Activated CD8-positive, alpha-beta memory T cell treated with anti-CD3 and anti-CD28 coated beads, Interleukin-2, amount 10 ng/mL, durations not matched to agents 7 days and 5 days (primary cell): ENCODE results near the gene MEGF6. TPM values are rescaled to one million over a fixed set of nuclear protein-coding genes. Genes with fewer than 3 reads are reported as not detected.

ENCODE experiments used
- ATAC-seq: fragments of 150-1000 bp; cut with Tn5 transposase; one replicate; pipeline ENCODE4 v1.10.0; 2021; ENCODE audit warnings: moderate library complexity
- CTCF ChIA-PET: fragments of 350-600 bp; sonication (Branson Sonifier 250); formaldehyde crosslinking; loops from one replicate; lab custom pipeline; 2021; ENCODE audit warnings: antibody characterized with exemption; lab: Charles Lee
- DNase-seq: peaks from one replicate; pipeline ENCODE4 v3.0.0-alpha.2; 2020
- H3K27ac Mint-ChIP-seq: one replicate; pipeline ENCODE4 v1.8.0; 2021; ENCODE audit warnings: mild to moderate bottlenecking, mixed read lengths
- H3K27me3 Mint-ChIP-seq: one replicate; pipeline ENCODE4 v1.8.0; 2021; ENCODE audit warnings: mixed read lengths
- H3K36me3 Mint-ChIP-seq: one replicate; pipeline ENCODE4 v1.8.0; 2021; ENCODE audit warnings: mild to moderate bottlenecking, mixed read lengths
- H3K4me1 Mint-ChIP-seq: one replicate; pipeline ENCODE4 v1.8.0; 2021; ENCODE audit warnings: mixed read lengths
- H3K4me3 Mint-ChIP-seq: one replicate; pipeline ENCODE4 v1.8.0; 2021; ENCODE audit warnings: mild to moderate bottlenecking, moderate library complexity, mixed read lengths
- H3K9me3 Mint-ChIP-seq: one replicate; pipeline ENCODE4 v1.8.0; 2022; ENCODE audit warnings: low read depth, mixed read lengths
- total RNA-seq, 2 experiments: library from RNA; stranded (reverse); gene quantifications; one replicate each; pipeline ENCODE4 v1.2.3, GENCODE V29; 2021

Gene MEGF6
- total RNA-seq, 2 experiments from 2014 or later, result 2.1 to 11.2 TPM

GRCh38 chr1:3472906-3473305, 138.4 kb downstream of the MEGF6 start:
- H3K4me1 Mint-ChIP-seq, result no peaks in the 10 kb centered on the region
- no peak overlapping the region for H3K4me3 Mint-ChIP-seq
- no peaks in the 10 kb centered on the region for H3K27me3 Mint-ChIP-seq
- no peaks in the 10 kb centered on the region for H3K9me3 Mint-ChIP-seq
- CTCF ChIA-PET, result interaction anchor here (2.0 kb wide), 1 partner anchor 20 kb away, joined by 8 read pairs; no protein-coding TSS in a partner anchor
- no peak for DNase-seq
- no peaks in the 10 kb centered on the region for H3K36me3 Mint-ChIP-seq
- H3K27ac Mint-ChIP-seq, result no peak overlapping the region
- no peak for ATAC-seq

GRCh38 chr1:3472088-3472850, 139.0 kb downstream of the MEGF6 start:
- Mint-ChIP-seq H3K27ac (no peak overlapping the region), H3K9me3 (no peaks in the 10 kb centered on the region), H3K27me3 (no peaks in the 10 kb centered on the region), H3K4me3 (no peak overlapping the region), H3K4me1 (no peaks in the 10 kb centered on the region), H3K36me3 (no peaks in the 10 kb centered on the region)
- CTCF ChIA-PET, result interaction anchor here (1.0 to 2.0 kb wide), 2 partner anchors 19 to 146 kb away, joined by 3 to 8 read pairs; no protein-coding TSS in a partner anchor
- ATAC-seq, result no peak
- no peak for DNase-seq

- no peaks in the 10 kb centered on the region for H3K9me3 Mint-ChIP-seq
- H3K27ac Mint-ChIP-seq, result no peak overlapping the region
- H3K36me3 Mint-ChIP-seq, result no peaks in the 10 kb centered on the region
- no peaks in the 10 kb centered on the region for H3K27me3 Mint-ChIP-seq
- H3K4me3 Mint-ChIP-seq, result no peak overlapping the region
- no peaks in the 10 kb centered on the region for H3K4me1 Mint-ChIP-seq
- DNase-seq, result no peak
- ATAC-seq, result no peak
- CTCF ChIA-PET, result interaction anchor here (1.0 to 2.0 kb wide), 2 partner anchors 19 to 147 kb away, joined by 3 to 8 read pairs; no protein-coding TSS in a partner anchor
Measured at GRCh38 chr1:3471356-3472087, 139.8 kb downstream of the MEGF6 start.

- Mint-ChIP-seq H3K4me1 (no peaks in the 10 kb centered on the region), H3K9me3 (no peaks in the 10 kb centered on the region), H3K4me3 (no peak overlapping the region), H3K27ac (no peak overlapping the region), H3K36me3 (no peaks in the 10 kb centered on the region), H3K27me3 (no peaks in the 10 kb centered on the region)
- DNase-seq, result no peak
- CTCF ChIA-PET, result interaction anchor here (2.0 kb wide), 1 partner anchor 18 kb away, joined by 8 read pairs; no protein-coding TSS in a partner anchor
- no peak for ATAC-seq
Measured at GRCh38 chr1:3470650-3471355, 140.5 kb downstream of the MEGF6 start.

- H3K27me3 Mint-ChIP-seq, result no peaks in the 10 kb centered on the region
- DNase-seq, result no peak
- no peaks in the 10 kb centered on the region for H3K36me3 Mint-ChIP-seq
- H3K9me3 Mint-ChIP-seq, result no peaks in the 10 kb centered on the region
- no peak overlapping the region for H3K4me3 Mint-ChIP-seq
- no peaks in the 10 kb centered on the region for H3K4me1 Mint-ChIP-seq
- CTCF ChIA-PET, result no interaction called here
- ATAC-seq, result no peak
- H3K27ac Mint-ChIP-seq, result no peak overlapping the region
Measured at GRCh38 chr1:3469849-3470649, 141.3 kb downstream of the MEGF6 start.

GRCh38 chr1:3469104-3469848, 142.0 kb downstream of the MEGF6 start:
- CTCF ChIA-PET, result no interaction called here
- Mint-ChIP-seq H3K4me3 (no peak overlapping the region), H3K36me3 (no peaks in the 10 kb centered on the region), H3K27me3 (no peaks in the 10 kb centered on the region), H3K4me1 (no peaks in the 10 kb centered on the region), H3K9me3 (no peaks in the 10 kb centered on the region), H3K27ac (no peak overlapping the region)
- ATAC-seq (no peak), DNase-seq (no peak)

GRCh38 chr1:3468236-3469103, 142.8 kb downstream of the MEGF6 start:
- ATAC-seq (no peak), DNase-seq (no peak)
- Mint-ChIP-seq H3K4me1 (no peaks in the 10 kb centered on the region), H3K9me3 (no peaks in the 10 kb centered on the region), H3K27me3 (no peaks in the 10 kb centered on the region), H3K27ac (no peak overlapping the region), H3K36me3 (no peaks in the 10 kb centered on the region), H3K4me3 (no peak overlapping the region)
- CTCF ChIA-PET, result no interaction called here

GRCh38 chr1:3467096-3468036, 143.9 kb downstream of the MEGF6 start:
- Mint-ChIP-seq H3K27ac (no peak overlapping the region), H3K27me3 (no peaks in the 10 kb centered on the region), H3K36me3 (no peaks in the 10 kb centered on the region), H3K9me3 (no peaks in the 10 kb centered on the region), H3K4me3 (no peak overlapping the region), H3K4me1 (no peaks in the 10 kb centered on the region)
- ATAC-seq (no peak), DNase-seq (no peak)
- CTCF ChIA-PET, result interaction anchor here (1.4 kb wide), 1 partner anchor 14 kb away, joined by 4 read pairs; no protein-coding TSS in a partner anchor

GRCh38 chr1:3466366-3467075, 144.8 kb downstream of the MEGF6 start:
- no peak overlapping the region for H3K4me3 Mint-ChIP-seq
- no peaks in the 10 kb centered on the region for H3K36me3 Mint-ChIP-seq
- no peak overlapping the region for H3K27ac Mint-ChIP-seq
- CTCF ChIA-PET, result interaction anchor here (1.4 kb wide), 1 partner anchor 14 kb away, joined by 4 read pairs; no protein-coding TSS in a partner anchor
- H3K4me1 Mint-ChIP-seq, result no peaks in the 10 kb centered on the region
- no peaks in the 10 kb centered on the region for H3K9me3 Mint-ChIP-seq
- ATAC-seq (no peak), DNase-seq (no peak)
- H3K27me3 Mint-ChIP-seq, result no peaks in the 10 kb centered on the region

GRCh38 chr1:3465935-3466321, 145.4 kb downstream of the MEGF6 start:
- no peak overlapping the region for H3K4me3 Mint-ChIP-seq
- no peaks in the 10 kb centered on the region for H3K27me3 Mint-ChIP-seq
- no peak for DNase-seq
- CTCF ChIA-PET, result interaction anchor here (1.4 kb wide), 1 partner anchor 13 kb away, joined by 4 read pairs; no protein-coding TSS in a partner anchor
- no peak for ATAC-seq
- H3K4me1 Mint-ChIP-seq, result no peaks in the 10 kb centered on the region
- H3K9me3 Mint-ChIP-seq, result no peaks in the 10 kb centered on the region
- no peak overlapping the region for H3K27ac Mint-ChIP-seq
- no peaks in the 10 kb centered on the region for H3K36me3 Mint-ChIP-seq
